MM.1S (cell line): ENCODE measurements around the gene NUMBL.

Source experiments
- DNase-seq: peaks from one replicate; pipeline ENCODE4 v3.0.0-alpha.2; 2015
- H2AFZ ChIP-seq: fragments of 300-600 bp; sonication (generic); 2 replicates; pipeline ENCODE4 v1.6.0; 2016; ENCODE audit warnings: antibody characterized with exemption, low read length
- H3F3A ChIP-seq: fragments of 300-600 bp; sonication (generic); 2 replicates; pipeline ENCODE4 v1.6.1; 2016; ENCODE audit warnings: mild to moderate bottlenecking, antibody characterized with exemption, low read length, moderate library complexity, mixed read lengths; ENCODE audit not compliant: insufficient read depth
- H3K27ac ChIP-seq: fragments of 300-600 bp; sonication (generic); 2 replicates; pipeline ENCODE4 v1.5.1; 2016; ENCODE audit warnings: mild to moderate bottlenecking, low read length
- H3K27me3 ChIP-seq: fragments of 300-600 bp; sonication (generic); replicated peaks from 2 replicates; pipeline ENCODE4 v1.6.0; 2016; ENCODE audit warnings: low read length; ENCODE audit not compliant: insufficient read depth
- H3K36me3 ChIP-seq: fragments of 300-600 bp; sonication (generic); replicated peaks from 2 replicates; pipeline ENCODE4 v1.6.1; 2016; ENCODE audit warnings: mild to moderate bottlenecking, low read length, mixed read lengths; ENCODE audit not compliant: insufficient read depth
- H3K4me1 ChIP-seq: fragments of 300-600 bp; sonication (generic); 2 replicates; pipeline ENCODE4 v1.6.1; 2016; ENCODE audit warnings: low read length, mixed read lengths
- H3K4me2 ChIP-seq: fragments of 300-600 bp; sonication (generic); 2 replicates; pipeline ENCODE4 v1.6.0; 2016; ENCODE audit warnings: low read depth, low read length
- H3K4me3 ChIP-seq: fragments of 300-600 bp; sonication (generic); 2 replicates; pipeline ENCODE4 v1.5.1; 2016; ENCODE audit warnings: low read length, mixed read lengths
- H3K79me2 ChIP-seq: fragments of 300-600 bp; sonication (generic); 2 replicates; pipeline ENCODE4 v1.6.1; 2016; ENCODE audit warnings: mixed run types, low read length, mixed read lengths
- H3K9ac ChIP-seq: fragments of 300-600 bp; sonication (generic); 2 replicates; pipeline ENCODE4 v1.6.1; 2016; ENCODE audit warnings: low read length, mixed read lengths
- H3K9me2 ChIP-seq: fragments of 300-600 bp; sonication (generic); replicated peaks from 2 replicates; pipeline ENCODE4 v1.6.1; 2016; ENCODE audit warnings: mild to moderate bottlenecking, low read length, mixed read lengths; ENCODE audit not compliant: insufficient read depth
- H3K9me3 ChIP-seq: fragments of 300-600 bp; sonication (generic); replicated peaks from 2 replicates; pipeline ENCODE4 v1.6.1; 2016; ENCODE audit warnings: mild to moderate bottlenecking, low read length, mixed read lengths; ENCODE audit not compliant: insufficient read depth
- H4K20me1 ChIP-seq: fragments of 300-600 bp; sonication (generic); 2 replicates; pipeline ENCODE4 v1.6.1; 2016; ENCODE audit warnings: mild to moderate bottlenecking, low read length, moderate library complexity, mixed read lengths; ENCODE audit not compliant: insufficient read depth
- EZH2 ChIP-seq: fragments of 300-600 bp; sonication (generic); optimal IDR thresholded peaks from 2 replicates; pipeline ENCODE3; 2017; ENCODE audit warnings: low read depth, mild to moderate bottlenecking, antibody characterized with exemption, low read length, mixed read lengths
- EZH2phosphoT487 ChIP-seq: fragments of 300-600 bp; sonication (generic); IDR thresholded peaks from 2 replicates; pipeline ENCODE4 v1.6.1; 2018; ENCODE audit warnings: antibody characterized with exemption, low read length
- TF ChIP-seq, protein P1 (sequence below): fragments of 300-600 bp; sonication (generic); IDR thresholded peaks from 2 replicates; pipeline ENCODE4 v1.5.1; 2016; ENCODE audit warnings: antibody characterized with exemption, low read length, mixed read lengths

Gene NUMBL

DNA sequence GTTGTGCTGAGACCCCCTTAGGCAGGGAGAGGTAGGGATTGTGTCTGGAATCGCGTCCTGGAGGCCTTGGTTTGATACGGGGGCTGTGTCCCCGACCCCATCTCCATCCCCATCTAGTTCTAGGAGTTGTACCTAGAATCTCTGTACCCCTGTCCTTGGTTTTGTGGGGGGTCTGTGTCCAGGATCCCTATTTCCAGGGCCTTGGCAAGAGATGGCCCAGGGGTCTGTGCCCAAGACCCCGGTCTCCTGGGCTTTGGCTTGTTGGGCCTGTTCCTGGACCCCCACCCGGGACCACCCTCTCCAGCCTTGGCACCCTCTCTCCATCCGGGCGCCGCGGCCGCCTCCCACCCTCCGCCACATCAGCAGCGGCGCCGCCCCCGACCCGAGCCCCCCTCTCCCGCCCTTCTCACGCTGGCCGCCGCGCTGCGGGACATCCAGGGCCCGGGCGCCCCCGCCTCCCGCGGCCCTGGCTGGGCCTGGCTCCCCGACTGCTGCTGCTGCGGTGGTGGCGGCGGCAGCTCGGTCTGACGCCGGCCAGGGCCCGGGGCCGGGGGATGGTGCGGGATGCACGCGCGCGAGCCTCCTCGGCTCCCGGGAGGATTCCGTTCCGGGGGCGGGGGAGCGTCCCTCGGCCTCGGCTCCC, at the start of gene NUMBL:
NUMBL (minus strand) TSS at position 602 of the 643 bp plus-strand sequence; CDS start at position 434, 168 bp downstream.
- Histone ChIP-seq H3F3A (no peaks in the 10 kb centered on the region), H3K79me2 (no peaks in the 10 kb centered on the region), H3K9ac (peak within 1 kb of the TSS; percentile 79), H4K20me1 (no peaks in the 10 kb centered on the region), H3K9me3 (no peaks in the 10 kb centered on the region), H3K27ac (peak within 1 kb of the TSS; percentile 25; the same call in 1 of the 2 replicates), H3K4me3 (peak within 1 kb of the TSS; percentile 74), H2AFZ (peak within 1 kb of the TSS; percentile 97), H3K27me3 (no peaks in the 10 kb centered on the region), H3K9me2 (no peaks in the 10 kb centered on the region), H3K4me2 (peak within 1 kb of the TSS; percentile 99), H3K4me1 (no peaks in the 10 kb centered on the region), H3K36me3 (no peaks in the 10 kb centered on the region)
- TF ChIP-seq EZH2phosphoT487: no peak
- TF ChIP-seq EZH2: no peak
- TF ChIP-seq, protein P1, sequence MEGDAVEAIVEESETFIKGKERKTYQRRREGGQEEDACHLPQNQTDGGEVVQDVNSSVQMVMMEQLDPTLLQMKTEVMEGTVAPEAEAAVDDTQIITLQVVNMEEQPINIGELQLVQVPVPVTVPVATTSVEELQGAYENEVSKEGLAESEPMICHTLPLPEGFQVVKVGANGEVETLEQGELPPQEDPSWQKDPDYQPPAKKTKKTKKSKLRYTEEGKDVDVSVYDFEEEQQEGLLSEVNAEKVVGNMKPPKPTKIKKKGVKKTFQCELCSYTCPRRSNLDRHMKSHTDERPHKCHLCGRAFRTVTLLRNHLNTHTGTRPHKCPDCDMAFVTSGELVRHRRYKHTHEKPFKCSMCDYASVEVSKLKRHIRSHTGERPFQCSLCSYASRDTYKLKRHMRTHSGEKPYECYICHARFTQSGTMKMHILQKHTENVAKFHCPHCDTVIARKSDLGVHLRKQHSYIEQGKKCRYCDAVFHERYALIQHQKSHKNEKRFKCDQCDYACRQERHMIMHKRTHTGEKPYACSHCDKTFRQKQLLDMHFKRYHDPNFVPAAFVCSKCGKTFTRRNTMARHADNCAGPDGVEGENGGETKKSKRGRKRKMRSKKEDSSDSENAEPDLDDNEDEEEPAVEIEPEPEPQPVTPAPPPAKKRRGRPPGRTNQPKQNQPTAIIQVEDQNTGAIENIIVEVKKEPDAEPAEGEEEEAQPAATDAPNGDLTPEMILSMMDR: no peak
- DNase-seq: no peak

DNA sequence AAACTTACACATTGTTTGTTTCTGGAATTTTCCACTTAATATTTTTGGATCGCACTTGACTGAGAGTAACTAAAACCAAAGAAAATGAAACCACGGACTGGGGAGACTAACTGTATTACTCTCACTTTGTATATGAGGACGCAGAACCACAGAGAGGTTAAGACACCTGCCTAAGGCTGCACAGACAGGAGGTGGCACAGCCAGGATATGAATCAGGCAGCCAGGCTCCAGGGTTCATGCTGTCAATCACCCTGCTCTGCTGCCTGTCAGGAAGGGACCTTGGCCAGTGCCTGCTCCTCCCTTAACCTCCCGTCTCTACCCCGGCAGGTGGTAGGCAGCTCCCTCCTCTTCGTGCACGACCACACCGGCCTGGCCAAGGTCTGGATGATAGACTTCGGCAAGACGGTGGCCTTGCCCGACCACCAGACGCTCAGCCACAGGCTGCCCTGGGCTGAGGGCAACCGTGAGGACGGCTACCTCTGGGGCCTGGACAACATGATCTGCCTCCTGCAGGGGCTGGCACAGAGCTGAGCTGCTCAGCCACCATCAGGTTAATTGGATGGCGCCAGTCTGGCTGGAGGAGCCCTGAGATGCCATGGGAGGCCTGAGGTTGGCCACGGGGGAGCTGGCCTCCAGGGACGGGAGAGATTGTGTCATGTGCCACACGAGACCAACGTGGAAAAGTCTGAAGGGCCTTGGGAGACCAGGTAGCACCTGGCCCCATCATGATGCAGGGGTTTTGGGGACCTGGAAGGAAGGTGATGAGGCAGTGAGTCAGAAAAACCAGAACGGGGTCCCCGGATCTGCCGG, 48.8 kb upstream of the NUMBL start:
- H2AFZ ChIP-seq: no peak overlapping the region
- H3K36me3 ChIP-seq: no peaks in the 10 kb centered on the region
- H3K4me3 ChIP-seq: no peak overlapping the region
- no peak overlapping the region for H3K4me2 ChIP-seq
- H3K27ac ChIP-seq: no peak overlapping the region
- TF ChIP-seq EZH2 (no peak), EZH2phosphoT487 (no peak)
- TF ChIP-seq, protein P1: no peak
- H3K9me3 ChIP-seq: no peaks in the 10 kb centered on the region
- H3K9me2 ChIP-seq: no peaks in the 10 kb centered on the region
- no peak overlapping the region for H3K9ac ChIP-seq
- H3K4me1 ChIP-seq: no peaks in the 10 kb centered on the region
- no peaks in the 10 kb centered on the region for H3K27me3 ChIP-seq
- H4K20me1 ChIP-seq: no peaks in the 10 kb centered on the region
- H3F3A ChIP-seq: no peaks in the 10 kb centered on the region
- DNase-seq: no peak
- H3K79me2 ChIP-seq: no peaks in the 10 kb centered on the region

DNA sequence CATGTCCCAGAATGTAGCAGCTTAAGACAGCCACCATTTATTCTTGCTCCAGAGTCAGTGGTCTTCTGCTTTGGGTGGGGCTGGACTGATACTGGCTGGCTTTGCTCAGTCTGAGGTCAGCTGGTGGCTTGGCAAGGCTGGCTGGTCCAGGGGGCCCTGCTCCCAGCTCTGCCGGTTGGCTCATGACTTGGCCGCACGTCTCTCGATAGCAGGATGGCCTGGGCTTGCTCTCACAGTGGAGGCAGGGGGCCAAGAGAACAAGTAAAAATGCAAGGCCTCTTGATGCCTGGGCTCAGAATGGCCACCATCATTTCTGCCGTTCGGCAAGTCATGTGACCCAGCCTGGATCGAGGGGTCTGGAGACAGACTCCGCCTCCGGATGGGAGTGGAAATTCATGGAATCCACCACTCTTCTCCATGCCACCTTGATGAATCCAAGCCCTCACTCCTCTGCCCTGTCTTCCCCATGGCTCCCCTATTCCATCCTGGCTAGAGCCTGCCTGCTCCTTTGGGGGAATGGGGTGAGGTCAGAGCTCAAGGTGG, 46.7 kb upstream of the NUMBL start:
- TF ChIP-seq EZH2 (no peak), EZH2phosphoT487 (no peak)
- TF ChIP-seq, protein P1: no peak

More for the DNA sequence above, 46.7 kb upstream of the NUMBL start:
- no peaks in the 10 kb centered on the region for H3K9me2 ChIP-seq
- H3K4me1 ChIP-seq: no peaks in the 10 kb centered on the region
- H2AFZ ChIP-seq: no peak overlapping the region
- H3K4me2 ChIP-seq: no peak overlapping the region
- no peaks in the 10 kb centered on the region for H3F3A ChIP-seq
- H3K27me3 ChIP-seq: no peaks in the 10 kb centered on the region
- H3K9ac ChIP-seq: no peak overlapping the region
- H3K36me3 ChIP-seq: no peaks in the 10 kb centered on the region
- no peaks in the 10 kb centered on the region for H3K79me2 ChIP-seq
- H4K20me1 ChIP-seq: no peaks in the 10 kb centered on the region
- no peaks in the 10 kb centered on the region for H3K9me3 ChIP-seq
- H3K4me3 ChIP-seq: no peak overlapping the region
- DNase-seq: no peak
- H3K27ac ChIP-seq: no peak overlapping the region
